Cortex of kidney (tissue), 1 donor: ENCODE data around the gene TAF3.

Source experiments
- DNase-seq: peaks from one replicate; lab custom pipeline; 2025; lab: John Stamatoyannopoulos, UW

Gene TAF3

GRCh38 chr10:8047452-8048280, 229.4 kb downstream of the TAF3 start:
- no peak for DNase-seq

- DNase-seq = no peak
Measured at GRCh38 chr10:8048281-8049008, 230.1 kb downstream of the TAF3 start.

- no peak for DNase-seq
Measured at GRCh38 chr10:8049045-8049864, 230.9 kb downstream of the TAF3 start.

- DNase-seq = no peak
Measured at GRCh38 chr10:8049865-8050555, 231.7 kb downstream of the TAF3 start.

GRCh38 chr10:8050556-8051108, 232.3 kb downstream of the TAF3 start:
- DNase-seq = no peak

GRCh38 chr10:8051109-8051821, 233.0 kb downstream of the TAF3 start:
- no peak for DNase-seq

- DNase-seq = no peak
Measured at GRCh38 chr10:8051851-8052257, 233.5 kb downstream of the TAF3 start.

- no peak for DNase-seq
Measured at GRCh38 chr10:8052341-8052955, 234.1 kb downstream of the TAF3 start.

GRCh38 chr10:8052956-8053445, 234.7 kb downstream of the TAF3 start:
- DNase-seq = no peak

GRCh38 chr10:8053446-8054243, 235.3 kb downstream of the TAF3 start:
- DNase-seq = no peak

- DNase-seq = no peak
Measured at GRCh38 chr10:8054244-8054493, 235.9 kb downstream of the TAF3 start.

GRCh38 chr10:8054494-8055407, 236.4 kb downstream of the TAF3 start, which contains the start of gene GATA3:
TSS of gene GATA3 (plus strand) at chr10:8054688. CDS start at chr10:8055656, 968 bp downstream.
- DNase-seq = no peak

- no peak for DNase-seq
Measured at GRCh38 chr10:8055420-8056349, 237.4 kb downstream of the TAF3 start.

GRCh38 chr10:8056378-8056777, 238.1 kb downstream of the TAF3 start:
- DNase-seq = no peak

- DNase-seq = no peak
Measured at GRCh38 chr10:8056871-8057331, 238.6 kb downstream of the TAF3 start.

GRCh38 chr10:8057636-8058273, 239.4 kb downstream of the TAF3 start:
- DNase-seq = no peak
